ENCODE measurements around the gene CRTC2.

The CRTC2 gene

GRCh38 chr1:153973071-153973470, 14.7 kb upstream of the CRTC2 start (continued):
- TF ChIP-seq PATZ1 (CRISPR knock-in tag; IDR thresholded peaks at IDR 0.05; ENCODE audit: borderline replicate concordance), result no peak
- TF ChIP-seq CSDC2 (CRISPR knock-in tag; IDR thresholded peaks at IDR 0.05), result no peak
- TF ChIP-seq ZNF70 (CRISPR knock-in tag; IDR thresholded peaks at IDR 0.05), result no peak

GRCh38 chr1:153970346-153970745, 11.9 kb upstream of the CRTC2 start:
- no peak for ATAC-seq
- TF ChIP-seq TSHZ2 (CRISPR knock-in tag; IDR thresholded peaks at IDR 0.05) (no peak), SNAI2 (CRISPR knock-in tag; IDR thresholded peaks at IDR 0.05) (no peak)

GRCh38 chr1:153968972-153969371, 10.6 kb upstream of the CRTC2 start:
- TF ChIP-seq OSR1 (CRISPR knock-in tag; IDR thresholded peaks at IDR 0.05) (no peak), ARNTL (CRISPR knock-in tag; IDR thresholded peaks at IDR 0.05; ENCODE audit: borderline replicate concordance, low read depth) (no peak), TCF4 (CRISPR knock-in tag; IDR thresholded peaks at IDR 0.05; ENCODE audit: borderline replicate concordance) (no peak), PATZ1 (CRISPR knock-in tag; IDR thresholded peaks at IDR 0.05; ENCODE audit: borderline replicate concordance) (no peak), ZFP30 (CRISPR knock-in tag; IDR thresholded peaks at IDR 0.05) (no peak), BACH2 (CRISPR knock-in tag; IDR thresholded peaks at IDR 0.05; ENCODE audit: borderline replicate concordance) (no peak), ESRRG (CRISPR knock-in tag; IDR thresholded peaks at IDR 0.05) (no peak), ZNF8 (CRISPR knock-in tag; IDR thresholded peaks at IDR 0.05) (no peak), PPARA (CRISPR knock-in tag; IDR thresholded peaks at IDR 0.05; ENCODE audit: borderline replicate concordance) (no peak), CSDC2 (CRISPR knock-in tag; IDR thresholded peaks at IDR 0.05) (no peak)
- no peak for ATAC-seq

- ATAC-seq, result no peak
Observed at GRCh38 chr1:153968408-153968807, 10.0 kb upstream of the CRTC2 start.

GRCh38 chr1:153968000-153968363, 9.6 kb upstream of the CRTC2 start:
- ATAC-seq, result no peak
- TF ChIP-seq ESRRG (CRISPR knock-in tag; IDR thresholded peaks at IDR 0.05), result no peak

More at GRCh38 chr1:153968408-153968807, 10.0 kb upstream of the CRTC2 start:
- no peak for TF ChIP-seq GLIS3 (CRISPR knock-in tag; IDR thresholded peaks at IDR 0.05)
- TF ChIP-seq PATZ1 (CRISPR knock-in tag; IDR thresholded peaks at IDR 0.05; ENCODE audit: borderline replicate concordance), result no peak

- peak; percentile 90 for ATAC-seq
- TF ChIP-seq ZC3H10 (CRISPR knock-in tag; IDR thresholded peaks at IDR 0.05) (no peak), GLIS3 (CRISPR knock-in tag; IDR thresholded peaks at IDR 0.05) (no peak), ZNF70 (CRISPR knock-in tag; IDR thresholded peaks at IDR 0.05) (no peak), CSRNP3 (CRISPR knock-in tag; IDR thresholded peaks at IDR 0.05) (no peak), PPARA (CRISPR knock-in tag; IDR thresholded peaks at IDR 0.05; ENCODE audit: borderline replicate concordance) (no peak), SNAI2 (CRISPR knock-in tag; IDR thresholded peaks at IDR 0.05) (no peak), ZFP3 (CRISPR knock-in tag; IDR thresholded peaks at IDR 0.05) (0 out of 2 replicates have a peak, but pooled peaks have one; percentile 14), TOX (CRISPR knock-in tag; IDR thresholded peaks at IDR 0.05; ENCODE audit: borderline replicate concordance) (no peak), POU6F1 (CRISPR knock-in tag; IDR thresholded peaks at IDR 0.05; ENCODE audit: borderline replicate concordance, low read depth) (0 out of 2 replicates have a peak, but pooled peaks have one; percentile 7)
Observed at GRCh38 chr1:153967107-153967999, 8.9 kb upstream of the CRTC2 start, which contains the start of gene CREB3L4. Gene CREB3L4 (plus strand): TSS chr1:153967902. CDS start chr1:153968526, 624 bp downstream.
